NCI-H82 treated with DMSO at 0.1 percent for 48 hours (cell line): ENCODE data around the gene CAVIN3.
"Not testable (repeated sequence)": the region's sequence is repeated elsewhere in the genome, so short reads cannot be mapped to it uniquely, and the experiment has no call there.

Source experiments
- DNase-seq: peaks from one replicate; lab custom pipeline; 2025; ENCODE audit not compliant: unreplicated experiment; lab: John Stamatoyannopoulos, UW

Gene CAVIN3

GRCh38 chr11:6326303-6326702 is 6.0 kb upstream of the CAVIN3 start:
- DNase-seq, result no peak

GRCh38 chr11:6323291-6323905 is 3.1 kb upstream of the CAVIN3 start:
- no peak for DNase-seq

GRCh38 chr11:6321961-6322362 is 1.7 kb upstream of the CAVIN3 start:
- DNase-seq, result no peak

- no peak for DNase-seq
These were observed 1.1 kb upstream of the CAVIN3 start for GRCh38 chr11:6321356-6321755.

GRCh38 chr11:6319704-6320410 is 444 bp downstream of the CAVIN3 start:
- DNase-seq, result no peak

- no peak for DNase-seq
These were observed 1.1 kb downstream of the CAVIN3 start for GRCh38 chr11:6319001-6319703.

- DNase-seq, result no peak
These were observed 2.1 kb downstream of the CAVIN3 start for GRCh38 chr11:6318204-6318603.

- peak; percentile 6 for DNase-seq
These were observed 4.4 kb downstream of the CAVIN3 start for GRCh38 chr11:6315811-6316425.

- no peak for DNase-seq
These were observed 8.2 kb downstream of the CAVIN3 start for GRCh38 chr11:6312106-6312505.

- no peak for DNase-seq
These were observed 12.4 kb downstream of the CAVIN3 start for GRCh38 chr11:6307876-6308275.

GRCh38 chr11:6305297-6305696 is 15.0 kb downstream of the CAVIN3 start:
- DNase-seq, result no peak

GRCh38 chr11:6303661-6304060 is 16.6 kb downstream of the CAVIN3 start:
- DNase-seq, result no peak

- DNase-seq, result no peak
These were observed 19.2 kb downstream of the CAVIN3 start for GRCh38 chr11:6301096-6301495.

GRCh38 chr11:6300325-6300724 is 20.0 kb downstream of the CAVIN3 start:
- DNase-seq, result no peak

GRCh38 chr11:6298605-6299004 is 21.7 kb downstream of the CAVIN3 start:
- DNase-seq, result no peak

- no peak for DNase-seq
These were observed 22.5 kb downstream of the CAVIN3 start for GRCh38 chr11:6297831-6298230.

GRCh38 chr11:6285019-6285418 is 35.3 kb downstream of the CAVIN3 start:
- DNase-seq, result no peak

GRCh38 chr11:6284250-6284649 is 36.1 kb downstream of the CAVIN3 start:
- DNase-seq, result no peak

GRCh38 chr11:6283453-6284023 is 36.8 kb downstream of the CAVIN3 start:
- DNase-seq, result no peak

- not testable (repeated sequence) for DNase-seq
These were observed 39.5 kb downstream of the CAVIN3 start for GRCh38 chr11:6280809-6281208.

- DNase-seq, result no peak
These were observed 47.1 kb downstream of the CAVIN3 start for GRCh38 chr11:6273188-6273587.
